ENCODE results near the gene TAL1. TPM values are rescaled to one million over a fixed set of nuclear protein-coding genes. Genes with fewer than 3 reads are reported as not detected.

The TAL1 gene
- total and polyA plus RNA-seq, 9 donors = 1.2 to 4.7 (median 2.4) TPM

DNA sequence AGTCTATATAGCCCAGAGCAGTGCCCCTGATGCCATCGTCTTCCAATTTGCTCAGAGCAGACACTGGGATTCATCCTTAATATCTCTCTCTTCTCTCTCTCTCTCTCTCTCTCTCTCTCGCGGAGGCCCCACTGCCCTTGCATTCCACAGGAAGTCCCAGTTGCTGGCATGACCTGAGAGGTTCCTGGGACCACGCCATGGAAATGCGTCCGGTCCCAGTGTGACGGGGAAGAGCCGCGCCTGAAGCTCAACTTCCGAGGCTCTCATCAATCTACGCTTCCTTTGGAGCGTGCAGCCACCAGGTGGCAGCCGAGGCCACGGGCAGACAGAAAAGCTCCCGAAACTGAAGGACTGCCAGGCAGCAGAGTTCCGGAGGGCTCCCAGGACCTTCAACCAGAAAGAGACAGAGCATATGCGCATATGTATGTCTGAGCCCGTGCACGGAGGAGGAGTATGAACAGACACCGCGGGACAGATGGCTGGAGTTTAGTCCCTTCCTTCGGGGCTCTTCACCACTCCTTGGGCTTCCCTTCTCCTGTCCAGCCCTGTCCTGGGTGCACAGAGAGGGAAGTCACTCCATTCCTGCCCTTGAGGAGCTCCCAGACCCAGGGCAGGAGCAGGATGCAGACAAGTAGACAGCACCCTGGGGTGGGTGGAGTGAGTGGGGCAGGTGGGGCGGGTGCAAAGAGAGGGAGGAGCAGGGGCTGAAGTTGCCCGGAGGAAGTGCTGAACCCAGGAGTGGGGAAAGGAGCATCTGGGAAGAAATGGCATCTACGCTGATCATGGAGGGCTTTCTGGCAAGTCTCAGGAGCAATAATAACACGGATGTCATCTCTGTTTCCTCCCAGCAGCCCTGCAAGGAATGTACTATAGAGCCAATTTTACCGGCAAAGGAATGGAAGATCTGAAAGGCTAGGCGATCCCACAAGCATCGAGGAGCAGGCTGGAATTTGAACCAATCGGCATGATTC is 52.7 kb downstream of the TAL1 start:
- no peak overlapping the region for H3K27ac ChIP-seq
- no peaks in the 10 kb centered on the region for H3K27me3 ChIP-seq
- DNase-seq = peak; percentile 72 to 90 (median 80)
- H3K9me3 ChIP-seq = no peaks in the 10 kb centered on the region
- no peaks in the 10 kb centered on the region for H3K4me1 ChIP-seq (ENCODE audit: insufficient read depth)
- no peaks in the 10 kb centered on the region for H3K36me3 ChIP-seq
- 1 to 2% (median 2%) methylated on average over 29 to 30 of the region's 30 CpGs for WGBS, 3 donors
- intact Hi-C loops (cut with DNase I) = loop anchor here in 2 of 4 donors (5.0 to 10.0 kb wide), 2 partner anchors 533 to 775 kb away; no protein-coding TSS in a partner anchor
- TF ChIP-seq POLR2A (IDR thresholded peaks at IDR 0.05) = no peak
- TF ChIP-seq, protein P1, sequence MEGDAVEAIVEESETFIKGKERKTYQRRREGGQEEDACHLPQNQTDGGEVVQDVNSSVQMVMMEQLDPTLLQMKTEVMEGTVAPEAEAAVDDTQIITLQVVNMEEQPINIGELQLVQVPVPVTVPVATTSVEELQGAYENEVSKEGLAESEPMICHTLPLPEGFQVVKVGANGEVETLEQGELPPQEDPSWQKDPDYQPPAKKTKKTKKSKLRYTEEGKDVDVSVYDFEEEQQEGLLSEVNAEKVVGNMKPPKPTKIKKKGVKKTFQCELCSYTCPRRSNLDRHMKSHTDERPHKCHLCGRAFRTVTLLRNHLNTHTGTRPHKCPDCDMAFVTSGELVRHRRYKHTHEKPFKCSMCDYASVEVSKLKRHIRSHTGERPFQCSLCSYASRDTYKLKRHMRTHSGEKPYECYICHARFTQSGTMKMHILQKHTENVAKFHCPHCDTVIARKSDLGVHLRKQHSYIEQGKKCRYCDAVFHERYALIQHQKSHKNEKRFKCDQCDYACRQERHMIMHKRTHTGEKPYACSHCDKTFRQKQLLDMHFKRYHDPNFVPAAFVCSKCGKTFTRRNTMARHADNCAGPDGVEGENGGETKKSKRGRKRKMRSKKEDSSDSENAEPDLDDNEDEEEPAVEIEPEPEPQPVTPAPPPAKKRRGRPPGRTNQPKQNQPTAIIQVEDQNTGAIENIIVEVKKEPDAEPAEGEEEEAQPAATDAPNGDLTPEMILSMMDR (IDR thresholded peaks at IDR 0.05) = peak; percentile 47 to 74 (median 62)
- peak overlapping the region; percentile 19 for H3K4me3 ChIP-seq

GRCh38 chr1:47178654-47179016 is 53.4 kb downstream of the TAL1 start:
- Histone ChIP-seq H3K27me3 (no peaks in the 10 kb centered on the region), H3K36me3 (no peaks in the 10 kb centered on the region), H3K4me1 (ENCODE audit: insufficient read depth) (no peaks in the 10 kb centered on the region), H3K4me3 (no peak overlapping the region), H3K9me3 (no peaks in the 10 kb centered on the region), H3K27ac (no peak overlapping the region)
- no peak for DNase-seq
- intact Hi-C loops (cut with DNase I) = loop anchor here in 2 of 4 donors (5.0 to 10.0 kb wide), 2 partner anchors 534 to 774 kb away; no protein-coding TSS in a partner anchor
- WGBS, 3 donors = 67 to 84% (median 80%) methylated on average over 8 of the region's 8 CpGs
- TF ChIP-seq, protein P1 (IDR thresholded peaks at IDR 0.05) = no peak
- TF ChIP-seq EP300 (IDR thresholded peaks at IDR 0.05) (no peak), POLR2A (IDR thresholded peaks at IDR 0.05) (no peak)

DNA sequence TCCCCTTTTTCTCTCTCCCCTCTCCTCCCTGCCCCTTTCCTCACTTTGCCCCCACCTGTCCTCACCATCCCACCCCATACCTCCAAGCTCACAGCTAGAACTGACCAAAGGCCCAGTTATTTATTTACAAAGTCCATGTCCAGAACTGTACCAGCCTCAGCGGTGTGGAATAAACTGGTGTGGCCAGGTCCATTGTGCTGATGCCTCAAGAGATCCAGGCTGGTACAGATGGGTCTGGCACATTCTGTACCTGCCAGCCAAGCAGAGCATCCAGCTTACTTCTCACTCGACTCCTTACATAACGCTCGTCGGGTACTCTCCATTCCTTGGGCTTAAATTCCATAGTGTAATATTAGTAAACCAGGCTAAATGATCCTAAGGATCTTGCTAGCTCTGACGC is 54.0 kb downstream of the TAL1 start:
- TF ChIP-seq POLR2A (IDR thresholded peaks at IDR 0.05) (no peak), EP300 (IDR thresholded peaks at IDR 0.05) (no peak)
- TF ChIP-seq, protein P1 (IDR thresholded peaks at IDR 0.05) = no peak
- no peaks in the 10 kb centered on the region for H3K27me3 ChIP-seq
- no peak for DNase-seq
- H3K36me3 ChIP-seq = no peaks in the 10 kb centered on the region
- H3K27ac ChIP-seq = no peak overlapping the region
- H3K4me1 ChIP-seq (ENCODE audit: insufficient read depth) = no peaks in the 10 kb centered on the region
- intact Hi-C loops (cut with DNase I) = loop anchor here in 2 of 4 donors (5.0 to 10.0 kb wide), 2 partner anchors 534 to 773 kb away; no protein-coding TSS in a partner anchor
- no peak overlapping the region for H3K4me3 ChIP-seq
- 68 to 80% (median 79%) methylated on average over 6 of the region's 6 CpGs for WGBS, 3 donors
- H3K9me3 ChIP-seq = no peaks in the 10 kb centered on the region

DNA sequence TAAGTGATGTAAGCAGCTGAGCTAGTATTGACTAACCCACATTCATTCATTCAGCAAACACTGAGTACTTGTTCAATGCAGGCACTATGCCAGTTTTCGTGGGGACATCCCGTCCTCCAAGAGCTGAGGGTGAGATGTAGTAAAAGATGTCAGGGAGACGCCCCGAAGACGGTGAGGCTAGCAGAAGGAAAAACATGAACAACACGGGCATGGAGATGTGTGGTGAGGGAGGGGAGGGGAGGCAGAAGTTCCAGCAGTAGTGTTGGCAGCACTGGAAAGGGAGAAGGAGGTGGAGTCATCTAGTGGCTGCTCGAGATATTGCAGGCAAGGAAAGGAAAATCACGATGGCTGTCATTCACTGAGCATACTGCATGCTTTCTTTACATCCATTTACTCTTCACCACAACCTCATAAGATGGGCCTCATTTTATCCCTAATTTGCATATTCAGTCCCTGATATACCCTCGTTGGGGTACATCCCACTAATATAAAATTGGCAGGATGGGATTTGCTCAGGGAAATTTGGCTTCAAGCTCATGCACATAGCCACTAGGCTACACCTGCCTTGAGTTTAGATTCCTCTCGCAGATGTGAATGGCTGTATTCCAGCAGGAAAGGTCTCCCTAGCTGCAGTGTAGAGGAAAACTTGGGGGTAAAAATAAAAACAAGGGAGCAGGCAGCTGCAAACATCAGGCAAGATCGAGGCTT is 56.6 kb downstream of the TAL1 start:
- no peaks in the 10 kb centered on the region for H3K4me1 ChIP-seq (ENCODE audit: insufficient read depth)
- intact Hi-C loops (cut with DNase I) = loop anchor here in 2 of 4 donors (5.0 to 10.0 kb wide), 2 partner anchors 537 to 771 kb away; no protein-coding TSS in a partner anchor
- H3K27ac ChIP-seq = no peak overlapping the region
- H3K4me3 ChIP-seq = no peak overlapping the region
- no peak for DNase-seq
- no peaks in the 10 kb centered on the region for H3K27me3 ChIP-seq
- 13 to 16% (median 15%) methylated on average over 11 of the region's 11 CpGs for WGBS, 3 donors
- no peaks in the 10 kb centered on the region for H3K36me3 ChIP-seq
- TF ChIP-seq, protein P1 (IDR thresholded peaks at IDR 0.05) = peak in 2 of 3 donors; percentile 39 to 49
- TF ChIP-seq EP300 (IDR thresholded peaks at IDR 0.05) = no peak
- peaks cover 0 to 4% of the 10 kb centered on the region in 2 donors for H3K9me3 ChIP-seq
